HepG2 (cell line): Measurements from ENCODE around the gene RRAS. TPM values are rescaled to one million over a fixed set of nuclear protein-coding genes. Genes with fewer than 3 reads are reported as not detected.

Source experiments
- DZIP1 ChIP-seq: sonication (generic); formaldehyde crosslinking; IDR thresholded peaks from 2 replicates; pipeline ENCODE4 v1.5.0; 2020; ENCODE audit warnings: mild to moderate bottlenecking, missing genetic modification reagents
- GABPB1 ChIP-seq: IDR thresholded peaks from 2 replicates; pipeline ENCODE4 v1.6.1; 2016; ENCODE audit warnings: mild to moderate bottlenecking, missing genetic modification reagents, moderate library complexity, missing compliant biosample characterization
- HOMEZ ChIP-seq: IDR thresholded peaks from 2 replicates; pipeline ENCODE4 v1.6.1; 2016; ENCODE audit warnings: low read depth
- IRF9 ChIP-seq: sonication (generic); formaldehyde crosslinking; IDR thresholded peaks from 2 replicates; pipeline ENCODE4 v1.8.0; 2022; ENCODE audit warnings: missing genetic modification reagents, mild to moderate bottlenecking, borderline replicate concordance
- ZNF142 ChIP-seq: sonication (generic); formaldehyde crosslinking; IDR thresholded peaks from 2 replicates; pipeline ENCODE4 v1.4.0; 2020; ENCODE audit warnings: missing genetic modification reagents
- polyA plus RNA-seq, 8 experiments: library from polyadenylated mRNA; depleted of rRNA in 3 of 8; stranded (reverse) in 7 of 8; unstranded in 1 of 8; fragments of >200 nt; fragmentation: Illumina TruSeq in 4 of 8; extraction: Trizol in 4 of 8; gene quantifications; 2 replicates each; pipeline versions ENCODE4 v1.2.1 to v1.2.3, GENCODE V29; 2011 to 2016; ENCODE audit warnings: low read depth in 4 of 8, missing spikeins in 1 of 8, mixed read lengths in 1 of 8; ENCODE audit not compliant: insufficient read depth in 1 of 8
- total RNA-seq, 5 experiments: library from RNA; depleted of rRNA; stranded (reverse); fragments of >200 nt; fragmentation: Illumina TruSeq; extraction: Trizol; gene quantifications; 2 replicates each; pipeline ENCODE4 v1.2.3, GENCODE V29; 2016; ENCODE audit warnings: low read depth in 1 of 5
- TF ChIP-seq, protein P1 (sequence below), 2 experiments: sonication (generic) in 1 of 2; formaldehyde crosslinking in 1 of 2; IDR thresholded peaks; 2 replicates each; pipeline versions ENCODE4 v1.6.1 to v1.9.0; 2014 to 2022; ENCODE audit warnings: antibody characterized with exemption in 1 of 2, borderline replicate concordance in 1 of 2, inconsistent platforms in 1 of 2, low read depth in 1 of 2, missing genetic modification reagents in 1 of 2
- TF ChIP-seq, protein P2 (sequence below): sonication (generic); formaldehyde crosslinking; IDR thresholded peaks from 2 replicates; pipeline ENCODE4 v1.4.0; 2020; ENCODE audit warnings: mild to moderate bottlenecking, low read depth, missing genetic modification reagents

The RRAS gene
- total and polyA plus RNA-seq, 2 of the 13 experiments (the other 11 are each of a cell fraction or from before 2014, with no cell fraction given) = 1.5 to 12.0 TPM

- TF ChIP-seq IRF9 (CRISPR knock-in tag) (no peak), HOMEZ (CRISPR knock-in tag) (0 out of 2 replicates have a peak, but pooled peaks have one; percentile 21), GABPB1 (peak; percentile 62; the same call in 1 of the 2 replicates), ZNF142 (no peak), DZIP1 (CRISPR knock-in tag) (no peak)
- TF ChIP-seq, protein P1, sequence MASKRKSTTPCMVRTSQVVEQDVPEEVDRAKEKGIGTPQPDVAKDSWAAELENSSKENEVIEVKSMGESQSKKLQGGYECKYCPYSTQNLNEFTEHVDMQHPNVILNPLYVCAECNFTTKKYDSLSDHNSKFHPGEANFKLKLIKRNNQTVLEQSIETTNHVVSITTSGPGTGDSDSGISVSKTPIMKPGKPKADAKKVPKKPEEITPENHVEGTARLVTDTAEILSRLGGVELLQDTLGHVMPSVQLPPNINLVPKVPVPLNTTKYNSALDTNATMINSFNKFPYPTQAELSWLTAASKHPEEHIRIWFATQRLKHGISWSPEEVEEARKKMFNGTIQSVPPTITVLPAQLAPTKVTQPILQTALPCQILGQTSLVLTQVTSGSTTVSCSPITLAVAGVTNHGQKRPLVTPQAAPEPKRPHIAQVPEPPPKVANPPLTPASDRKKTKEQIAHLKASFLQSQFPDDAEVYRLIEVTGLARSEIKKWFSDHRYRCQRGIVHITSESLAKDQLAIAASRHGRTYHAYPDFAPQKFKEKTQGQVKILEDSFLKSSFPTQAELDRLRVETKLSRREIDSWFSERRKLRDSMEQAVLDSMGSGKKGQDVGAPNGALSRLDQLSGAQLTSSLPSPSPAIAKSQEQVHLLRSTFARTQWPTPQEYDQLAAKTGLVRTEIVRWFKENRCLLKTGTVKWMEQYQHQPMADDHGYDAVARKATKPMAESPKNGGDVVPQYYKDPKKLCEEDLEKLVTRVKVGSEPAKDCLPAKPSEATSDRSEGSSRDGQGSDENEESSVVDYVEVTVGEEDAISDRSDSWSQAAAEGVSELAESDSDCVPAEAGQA (IDR thresholded peaks at IDR 0.05; ENCODE audit: low read depth) = no peak
- TF ChIP-seq, protein P1 (CRISPR knock-in tag; IDR thresholded peaks at IDR 0.05; ENCODE audit: borderline replicate concordance) = no peak
- TF ChIP-seq, protein P2, sequence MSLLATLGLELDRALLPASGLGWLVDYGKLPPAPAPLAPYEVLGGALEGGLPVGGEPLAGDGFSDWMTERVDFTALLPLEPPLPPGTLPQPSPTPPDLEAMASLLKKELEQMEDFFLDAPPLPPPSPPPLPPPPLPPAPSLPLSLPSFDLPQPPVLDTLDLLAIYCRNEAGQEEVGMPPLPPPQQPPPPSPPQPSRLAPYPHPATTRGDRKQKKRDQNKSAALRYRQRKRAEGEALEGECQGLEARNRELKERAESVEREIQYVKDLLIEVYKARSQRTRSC (CRISPR knock-in tag) = no peak
These were observed 40.7 kb upstream of the RRAS start (continued) for GRCh38 chr19:49680421-49681351.
